Progenitor cell of endocrine pancreas (in vitro differentiated cells): Measurements from ENCODE around the gene CNIH4. TPM values are rescaled to one million over a fixed set of nuclear protein-coding genes. Genes with fewer than 3 reads are reported as not detected.

Experiments
- DNase-seq: peaks from one replicate; pipeline ENCODE4 v3.0.0; 2021; ENCODE audit warnings: low spot score; ENCODE audit not compliant: unreplicated experiment
- H3K27ac Mint-ChIP-seq: 2 replicates; pipeline ENCODE4 v1.8.0; 2021; ENCODE audit warnings: mild to moderate bottlenecking, moderate library complexity, mixed read lengths
- H3K27me3 Mint-ChIP-seq: 2 replicates; pipeline ENCODE4 v1.8.0; 2021; ENCODE audit warnings: mixed read lengths
- H3K36me3 Mint-ChIP-seq: 2 replicates; pipeline ENCODE4 v1.8.0; 2022; ENCODE audit warnings: mixed read lengths; ENCODE audit not compliant: insufficient read depth
- H3K4me1 Mint-ChIP-seq: 2 replicates; pipeline ENCODE4 v1.8.0; 2021; ENCODE audit warnings: low read depth, mixed read lengths
- H3K4me3 Mint-ChIP-seq: 2 replicates; pipeline ENCODE4 v1.8.0; 2021; ENCODE audit warnings: low read depth, mild to moderate bottlenecking, moderate library complexity, mixed read lengths
- H3K9me3 Mint-ChIP-seq: 2 replicates; pipeline ENCODE4 v1.8.0; 2021; ENCODE audit warnings: low read depth, mixed read lengths
- CTCF ChIP-seq: fragments of 200-600 bp; sonication (generic); IDR thresholded peaks from one replicate; pipeline ENCODE4 v1.5.0; 2021; ENCODE audit warnings: antibody characterized with exemption, mild to moderate bottlenecking; ENCODE audit not compliant: unreplicated experiment
- total RNA-seq: library from RNA; stranded (reverse); gene quantifications from 2 replicates; pipeline ENCODE4 v1.2.1, GENCODE V29; 2021

CNIH4 gene
- total RNA-seq, 1 donor from 2014 or later, result 68.8 TPM

DNA sequence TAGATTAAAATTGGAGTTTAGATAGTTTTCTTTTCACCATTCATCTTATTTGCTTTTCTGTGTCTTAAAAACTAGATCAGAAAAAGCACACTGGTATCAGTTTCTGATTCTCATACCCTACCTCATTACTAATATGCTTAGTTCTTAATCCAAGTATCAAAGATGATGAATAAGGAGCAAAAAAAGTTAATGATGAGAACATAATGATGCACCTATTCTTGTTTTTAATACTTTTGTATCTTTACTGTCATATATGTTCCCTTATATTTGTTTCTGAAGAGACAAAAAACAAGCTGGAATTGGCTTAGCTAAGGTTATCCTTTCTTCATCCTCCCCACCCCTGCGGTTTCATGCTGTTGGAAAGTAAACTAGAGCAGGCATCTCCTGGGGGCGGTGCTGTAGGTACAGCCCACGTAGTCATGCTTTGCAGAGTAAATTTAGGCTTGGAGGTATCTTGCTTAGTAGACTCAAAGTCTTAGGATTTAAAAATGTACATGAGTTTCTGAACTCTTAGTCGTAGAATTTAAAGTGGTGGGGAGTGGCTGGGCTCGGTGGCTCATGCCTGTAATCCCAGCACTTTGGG lies 16.4 kb downstream of the CNIH4 start:
- H3K4me3 Mint-ChIP-seq, result no peak overlapping the region
- no peak for DNase-seq
- H3K36me3 Mint-ChIP-seq, result peaks cover 31% of the 10 kb centered on the region
- H3K9me3 Mint-ChIP-seq, result no peaks in the 10 kb centered on the region
- no peaks in the 10 kb centered on the region for H3K4me1 Mint-ChIP-seq
- no peak overlapping the region for H3K27ac Mint-ChIP-seq
- no peak for TF ChIP-seq CTCF
- no peaks in the 10 kb centered on the region for H3K27me3 Mint-ChIP-seq

GRCh38 chr1:224375059-224375458 lies 18.4 kb downstream of the CNIH4 start:
- no peak for TF ChIP-seq CTCF
- DNase-seq, result no peak
- Mint-ChIP-seq H3K4me3 (no peak overlapping the region), H3K27me3 (no peaks in the 10 kb centered on the region), H3K27ac (peak overlapping the region; percentile 73), H3K4me1 (no peaks in the 10 kb centered on the region), H3K36me3 (peaks cover 26% of the 10 kb centered on the region), H3K9me3 (no peaks in the 10 kb centered on the region)

- no peak for TF ChIP-seq CTCF
- no peak for DNase-seq
- no peaks in the 10 kb centered on the region for H3K9me3 Mint-ChIP-seq
- H3K4me3 Mint-ChIP-seq, result no peak overlapping the region
- no peaks in the 10 kb centered on the region for H3K4me1 Mint-ChIP-seq
- H3K27me3 Mint-ChIP-seq, result no peaks in the 10 kb centered on the region
- H3K27ac Mint-ChIP-seq, result peak overlapping the region; percentile 56
- H3K36me3 Mint-ChIP-seq, result peaks cover 19% of the 10 kb centered on the region
Observed at GRCh38 chr1:224377676-224378006, 21.0 kb downstream of the CNIH4 start.

GRCh38 chr1:224378855-224379631 lies 22.4 kb downstream of the CNIH4 start:
- no peaks in the 10 kb centered on the region for H3K9me3 Mint-ChIP-seq
- no peak for DNase-seq
- no peaks in the 10 kb centered on the region for H3K4me1 Mint-ChIP-seq
- H3K4me3 Mint-ChIP-seq, result no peak overlapping the region
- TF ChIP-seq CTCF, result no peak
- peak overlapping the region; percentile 57 for H3K27ac Mint-ChIP-seq
- H3K27me3 Mint-ChIP-seq, result no peaks in the 10 kb centered on the region
- peaks cover 17% of the 10 kb centered on the region for H3K36me3 Mint-ChIP-seq

GRCh38 chr1:224380003-224380402 lies 23.3 kb downstream of the CNIH4 start:
- Mint-ChIP-seq H3K4me1 (no peaks in the 10 kb centered on the region), H3K36me3 (peaks cover 15% of the 10 kb centered on the region), H3K27ac (peak overlapping the region; percentile 4), H3K4me3 (no peak overlapping the region), H3K9me3 (no peaks in the 10 kb centered on the region), H3K27me3 (no peaks in the 10 kb centered on the region)
- no peak for TF ChIP-seq CTCF
- DNase-seq, result no peak
